ENCODE measurements around the gene TPRN.
A peak's percentile ranks its signal among the peaks of the same experiment; 100 is the strongest.

TPRN gene

DNA sequence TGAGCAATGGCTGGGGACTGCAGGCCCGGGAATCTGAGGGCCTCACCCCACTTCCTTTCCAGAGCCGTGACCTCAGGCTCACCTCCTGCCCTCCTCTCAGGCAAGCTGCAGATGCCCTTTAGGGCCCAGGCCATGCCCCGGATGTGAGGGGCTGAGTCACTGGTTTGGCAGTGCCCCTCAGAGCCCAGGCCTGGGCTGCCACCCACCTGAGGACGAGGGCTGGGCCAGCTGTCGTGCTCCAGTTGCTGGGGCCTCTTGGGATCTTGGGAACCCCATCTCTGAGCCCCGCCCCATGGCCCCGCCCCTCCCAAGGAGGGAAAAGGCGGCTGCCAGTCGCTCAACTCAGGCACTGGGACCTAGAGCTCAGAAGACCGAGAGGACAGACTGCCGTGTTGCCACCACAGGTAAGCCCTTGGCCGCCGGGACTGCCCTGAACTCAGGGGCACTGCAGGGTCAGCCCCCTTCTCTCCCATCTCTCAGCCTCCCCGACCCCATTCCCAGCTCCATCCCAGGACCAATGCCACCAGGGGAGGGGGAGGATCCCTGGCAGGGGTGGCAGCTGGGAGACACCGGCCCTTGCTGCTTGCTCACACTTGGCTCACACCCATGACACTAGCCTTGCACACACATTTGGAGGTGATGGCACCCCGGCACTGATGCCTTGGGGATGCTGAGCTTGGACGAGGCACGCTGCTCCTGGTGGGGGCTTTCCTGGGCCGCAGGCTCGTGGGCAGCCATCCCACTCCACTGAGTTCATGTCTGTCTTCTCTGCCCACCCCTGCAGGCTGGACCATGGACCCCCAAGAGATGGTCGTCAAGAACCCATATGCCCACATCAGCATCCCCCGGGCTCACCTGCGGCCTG is 24.5 kb upstream of the TPRN start, which contains the start of gene CYSRT1:
TSS of gene CYSRT1 (plus strand) at position 345 of the 865 bp plus-strand sequence. CDS start at position 793, 448 bp downstream.
- no peak for ATAC-seq

DNA sequence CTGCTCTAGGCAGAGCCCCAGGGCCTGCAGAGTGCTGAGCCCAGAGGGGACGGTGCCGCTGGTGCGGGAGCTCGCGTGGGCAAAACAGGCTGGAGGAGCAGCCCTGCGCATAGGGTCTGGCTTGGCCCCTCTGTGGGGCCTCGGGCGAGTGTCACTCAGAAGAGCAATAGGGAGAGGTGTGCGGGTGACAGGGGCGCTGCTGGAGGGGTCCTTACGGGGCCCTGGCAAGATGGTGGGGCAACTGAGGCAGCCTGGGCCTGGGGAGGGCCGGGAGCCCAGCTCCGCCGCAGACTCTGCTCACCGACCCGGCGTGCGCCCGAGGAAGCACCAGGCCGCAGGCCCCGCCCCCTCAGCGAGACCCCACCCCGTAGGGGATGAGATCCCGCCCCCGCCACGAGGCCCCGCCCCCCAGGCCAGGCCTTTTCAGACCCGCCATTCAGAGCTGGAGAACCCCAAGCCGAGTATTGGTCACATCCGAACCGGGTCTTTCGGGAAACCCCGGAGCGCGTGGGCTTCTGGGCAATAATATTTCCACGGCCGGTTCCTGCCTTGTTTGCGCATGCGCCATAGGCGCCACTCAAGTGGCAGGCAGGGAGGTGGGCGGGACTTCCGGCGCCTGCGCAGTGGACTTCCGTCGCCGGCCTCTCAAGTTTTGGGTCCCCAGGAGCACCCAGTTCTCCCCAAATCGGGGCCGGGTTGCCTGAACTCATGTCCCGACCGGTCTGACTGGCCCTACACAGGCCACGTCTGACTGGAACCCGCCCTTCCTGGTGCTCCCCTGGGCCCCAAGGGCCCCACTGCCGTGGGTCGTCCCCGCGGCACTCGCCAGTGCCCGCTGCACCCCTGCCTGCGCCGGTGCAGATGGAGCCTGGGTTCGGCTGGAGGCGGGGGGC is 22.8 kb upstream of the TPRN start:
- ATAC-seq = peak; percentile 91

DNA sequence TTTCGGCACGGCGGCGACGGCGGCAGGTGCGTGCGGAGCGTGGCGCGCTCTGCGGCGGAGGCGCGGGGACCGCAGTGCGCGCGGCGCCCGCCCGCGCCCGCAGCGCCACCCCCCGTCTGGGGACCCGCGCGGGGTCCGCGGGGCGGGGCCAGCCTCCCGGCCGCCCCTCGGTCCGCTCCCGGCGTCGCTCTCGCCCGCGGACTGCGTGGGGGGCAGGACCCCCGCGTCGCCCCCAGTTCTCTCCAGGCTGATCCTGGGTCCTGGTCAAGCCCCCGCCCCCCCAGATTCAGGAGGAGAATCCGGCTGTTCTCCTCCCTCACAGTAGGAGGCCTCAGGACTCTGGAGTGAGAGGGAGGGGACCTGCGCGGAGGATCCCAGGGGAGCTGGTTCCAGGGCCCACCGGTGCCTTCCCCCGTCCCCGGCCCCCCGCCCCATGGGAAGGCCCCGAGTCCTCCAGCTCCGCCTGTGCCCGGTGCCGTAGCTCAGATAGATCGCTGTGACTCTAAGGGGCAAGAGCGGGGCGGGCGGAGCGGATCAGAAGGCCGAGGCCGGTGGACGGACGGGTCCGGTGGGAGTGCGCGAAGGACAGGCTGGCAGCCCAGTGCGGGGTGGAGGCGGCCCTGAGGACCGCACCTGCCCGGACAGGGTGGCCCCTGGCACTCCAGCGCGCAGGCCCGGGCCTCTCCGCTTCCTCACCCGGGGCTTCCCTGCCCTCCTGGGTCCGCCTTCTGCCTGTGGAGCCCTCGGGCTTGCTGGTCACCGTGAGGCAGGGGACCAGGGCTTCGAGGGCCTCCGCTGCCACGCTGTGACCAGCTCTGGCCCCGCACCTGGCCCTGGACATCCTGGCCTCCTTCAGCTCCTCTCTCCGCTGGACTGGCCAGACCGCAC is 21.9 kb upstream of the TPRN start, which contains the start of gene RNF208:
TSS of gene RNF208 (minus strand) at position 51 of the 888 bp plus-strand sequence. CDS start 1,028 bp downstream, outside the sequence.
- no peak for ATAC-seq

DNA sequence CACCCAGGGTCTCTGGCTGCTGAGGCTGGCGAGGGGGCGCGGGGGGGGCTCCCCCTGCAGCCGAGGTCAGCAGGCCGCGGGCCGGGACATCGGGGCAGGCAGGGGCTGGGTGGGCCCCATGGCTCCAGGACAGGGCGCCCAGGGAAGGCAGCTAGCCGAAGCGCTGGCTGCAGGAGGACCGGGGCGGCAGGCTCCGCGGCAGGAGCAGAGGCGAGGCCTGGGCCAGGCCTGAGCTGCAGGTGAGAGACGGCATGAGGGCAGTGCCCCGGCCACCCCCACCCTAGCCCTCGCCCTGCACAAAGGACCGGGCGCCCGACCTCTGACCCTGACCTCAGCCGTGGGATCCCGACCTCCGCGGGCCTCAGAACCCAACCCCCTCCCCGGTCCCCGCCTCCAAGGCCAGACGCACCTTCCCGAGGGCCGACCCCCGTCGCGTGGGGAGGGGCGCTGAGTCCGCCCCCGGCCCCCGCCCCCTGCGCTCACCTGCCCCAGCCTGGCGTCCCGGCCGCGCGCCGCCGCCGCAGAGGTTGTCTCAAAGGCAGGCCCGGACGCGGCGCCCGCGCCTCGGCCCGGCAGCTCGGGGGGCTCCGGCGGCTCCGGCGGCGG is 21.1 kb upstream of the TPRN start:
- ATAC-seq = no peak

DNA sequence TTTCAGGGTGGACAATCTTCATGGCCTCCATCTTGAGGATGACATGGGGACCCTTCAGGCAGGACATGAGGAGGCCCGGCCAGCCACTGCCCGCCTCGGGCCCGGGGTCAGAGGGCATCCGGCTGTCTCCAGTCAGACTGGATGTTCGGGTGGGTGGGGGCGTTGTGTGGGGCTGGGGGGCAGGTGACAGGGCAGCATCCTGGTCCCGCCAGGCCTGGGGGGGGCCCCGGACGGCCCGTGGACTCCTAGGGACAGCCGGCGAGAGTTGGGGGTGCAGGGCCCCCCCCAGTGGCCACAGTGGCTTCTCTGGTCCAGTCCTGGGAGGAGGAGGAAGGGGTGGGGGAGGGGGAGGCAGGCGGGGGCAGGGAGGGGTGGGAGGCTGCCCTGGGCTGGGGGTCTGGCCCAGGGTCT is 20.6 kb upstream of the TPRN start:
- ATAC-seq = no peak

DNA sequence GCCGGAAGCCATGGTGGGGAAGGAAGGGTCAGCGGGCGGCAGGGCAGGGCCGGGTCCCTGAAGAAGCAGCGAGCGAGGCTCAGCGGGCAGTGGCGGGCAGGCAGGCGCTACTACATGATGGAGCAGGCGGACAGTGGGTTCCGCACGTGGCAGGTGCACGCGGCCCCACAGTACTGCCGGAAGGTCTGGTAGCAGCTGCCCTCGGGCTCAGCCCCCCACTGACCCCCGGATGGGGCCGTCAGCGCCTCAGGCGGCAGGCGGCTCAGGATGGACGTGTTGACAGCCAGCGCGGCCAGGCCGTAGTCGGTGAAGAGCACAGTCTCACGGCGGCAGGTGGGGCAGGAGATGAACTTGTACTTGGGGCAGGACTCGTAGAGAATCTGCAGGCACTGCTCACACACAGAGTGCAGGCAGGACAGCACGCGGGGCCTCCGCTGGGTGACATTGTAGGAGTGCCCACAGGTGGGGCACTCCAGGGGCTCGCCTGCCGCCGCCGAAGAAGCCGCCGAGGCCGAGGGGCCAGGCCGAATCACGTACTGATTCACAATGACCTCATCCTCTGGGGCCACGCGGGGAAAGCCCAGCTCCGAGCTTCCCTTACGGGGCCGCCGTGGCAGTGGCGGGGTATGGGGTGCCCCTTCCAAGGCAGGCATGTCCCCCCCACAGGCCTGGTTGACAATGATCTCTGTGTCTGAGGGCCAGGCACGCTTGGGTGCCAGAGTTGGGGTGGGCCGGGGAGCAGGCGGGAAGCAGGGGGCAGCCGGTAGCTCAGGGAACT is 20.0 kb upstream of the TPRN start:
- ATAC-seq = no peak

DNA sequence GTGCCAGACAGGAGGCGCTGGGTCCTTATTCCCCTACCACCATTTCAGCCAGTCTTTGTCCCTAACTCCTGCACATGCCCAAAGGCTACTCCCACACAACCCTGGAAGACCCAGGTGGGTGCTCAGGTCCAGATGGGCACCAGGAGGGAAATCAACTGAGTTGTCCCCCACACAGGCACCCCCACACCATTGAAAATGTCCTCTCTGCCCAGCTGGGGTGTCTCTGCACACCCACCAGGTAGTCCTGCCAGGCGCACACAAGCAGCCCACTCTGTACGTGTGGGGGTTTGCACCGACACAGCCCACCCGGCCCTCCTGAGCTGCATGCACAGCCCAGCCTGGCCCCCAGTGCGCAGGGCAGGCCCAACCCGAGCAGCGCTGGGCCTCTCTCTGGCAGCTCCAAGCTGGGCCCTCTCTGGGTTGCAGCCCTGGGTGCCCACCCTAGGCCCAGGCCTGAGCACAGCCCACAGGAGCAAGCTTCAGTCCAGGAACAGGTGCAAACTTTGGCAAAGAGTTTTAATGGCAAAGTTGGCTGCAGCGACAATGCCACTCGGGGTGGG is 19.3 kb upstream of the TPRN start:
- no peak for ATAC-seq

DNA sequence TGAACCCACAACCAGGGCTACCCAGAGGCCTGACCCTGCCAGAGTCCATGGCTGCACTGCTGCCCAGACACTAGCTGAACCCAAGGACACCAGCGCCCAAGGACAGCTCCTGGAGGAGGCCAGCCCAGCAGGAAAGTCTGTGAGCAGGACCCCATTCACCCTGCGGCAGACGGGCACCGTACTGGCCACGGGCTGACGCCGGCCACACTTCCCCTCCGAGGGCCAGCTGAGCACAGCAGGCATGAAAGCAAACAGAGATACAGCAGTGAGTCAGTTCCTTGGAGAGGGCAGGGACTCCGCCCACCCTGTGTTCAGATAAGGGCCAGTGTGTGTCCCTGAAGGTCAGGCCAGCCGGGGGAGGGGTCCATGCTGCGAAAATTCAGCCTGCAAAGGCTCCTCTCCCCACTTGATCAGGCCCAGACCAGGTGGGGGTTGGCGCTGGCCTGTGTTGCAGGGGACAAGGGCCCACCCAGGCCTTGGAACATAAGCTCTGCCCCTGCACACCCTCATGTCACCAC is 18.3 kb upstream of the TPRN start:
- ATAC-seq = no peak

DNA sequence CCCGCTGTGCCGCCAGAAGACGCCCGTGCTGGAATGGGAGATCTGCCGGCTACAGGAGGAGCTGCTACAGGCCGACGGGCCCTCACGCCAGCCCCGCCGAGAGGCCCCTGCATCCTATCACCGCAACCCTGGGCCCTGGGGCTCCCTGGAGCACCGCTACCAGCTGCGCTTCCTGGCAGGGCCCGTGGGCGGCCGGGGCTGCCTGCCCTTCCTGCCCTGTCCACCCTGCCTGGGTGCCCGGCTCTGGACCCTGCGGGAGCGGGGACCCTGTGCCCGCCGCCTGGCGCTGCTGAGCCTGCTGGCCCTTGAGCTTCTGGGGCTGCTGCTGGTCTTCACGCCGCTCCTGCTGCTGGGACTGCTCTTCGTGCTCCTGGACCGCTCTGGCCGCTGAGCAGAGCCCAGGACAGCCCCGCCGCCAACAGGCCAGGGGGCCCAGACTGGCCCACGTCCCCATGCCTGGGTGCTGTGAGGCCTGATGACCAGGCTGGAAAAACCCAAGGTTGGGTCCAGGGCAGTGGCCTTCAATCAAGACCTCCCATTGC is 17.7 kb upstream of the TPRN start:
- ATAC-seq = no peak

DNA sequence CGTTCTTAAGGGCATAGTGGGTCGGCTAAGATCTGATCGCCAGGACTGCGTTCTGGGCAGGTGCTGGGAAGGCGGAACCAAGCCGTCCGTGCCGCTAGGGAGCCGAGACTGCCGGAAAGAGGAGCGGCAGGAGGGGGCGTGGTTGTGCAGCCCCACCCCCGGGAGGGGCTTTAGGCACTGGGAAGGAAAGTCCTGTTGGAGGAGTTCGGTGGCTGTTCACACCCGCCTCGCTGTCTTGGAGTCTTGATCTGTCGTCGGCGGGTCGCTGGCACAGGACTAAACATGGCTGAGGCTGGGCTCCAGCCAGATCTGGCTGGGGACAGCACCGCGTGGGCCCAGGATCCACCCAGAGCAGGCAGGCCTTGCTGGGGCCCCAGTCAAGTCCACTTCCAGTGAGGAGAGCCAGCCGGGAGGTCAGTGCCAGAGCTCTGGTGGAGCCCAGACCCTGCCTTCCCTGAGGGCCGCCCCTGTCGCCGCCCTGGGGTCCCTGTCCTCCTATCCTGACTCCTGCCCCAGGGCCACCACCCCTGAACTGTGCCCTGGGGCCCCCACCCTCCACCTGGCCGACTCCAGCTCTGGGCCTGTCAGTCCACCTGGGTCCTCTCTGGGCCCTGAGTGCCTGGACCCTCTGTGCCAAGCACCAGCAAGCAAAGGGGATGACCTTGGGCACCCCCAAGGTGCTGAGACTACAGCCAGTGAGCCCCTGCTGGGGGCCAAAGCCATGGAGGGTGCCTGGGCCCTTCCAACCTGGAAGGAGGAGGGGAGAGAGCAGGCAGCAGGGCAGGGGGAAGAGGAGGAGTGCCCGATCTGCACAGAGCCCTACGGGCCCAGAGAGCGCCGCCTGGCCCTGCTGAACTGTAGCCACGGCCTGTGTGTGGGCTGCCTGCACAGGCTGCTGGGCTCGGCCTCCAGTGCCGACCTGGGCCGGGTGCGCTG is 17.0 kb upstream of the TPRN start:
- no peak for ATAC-seq

DNA sequence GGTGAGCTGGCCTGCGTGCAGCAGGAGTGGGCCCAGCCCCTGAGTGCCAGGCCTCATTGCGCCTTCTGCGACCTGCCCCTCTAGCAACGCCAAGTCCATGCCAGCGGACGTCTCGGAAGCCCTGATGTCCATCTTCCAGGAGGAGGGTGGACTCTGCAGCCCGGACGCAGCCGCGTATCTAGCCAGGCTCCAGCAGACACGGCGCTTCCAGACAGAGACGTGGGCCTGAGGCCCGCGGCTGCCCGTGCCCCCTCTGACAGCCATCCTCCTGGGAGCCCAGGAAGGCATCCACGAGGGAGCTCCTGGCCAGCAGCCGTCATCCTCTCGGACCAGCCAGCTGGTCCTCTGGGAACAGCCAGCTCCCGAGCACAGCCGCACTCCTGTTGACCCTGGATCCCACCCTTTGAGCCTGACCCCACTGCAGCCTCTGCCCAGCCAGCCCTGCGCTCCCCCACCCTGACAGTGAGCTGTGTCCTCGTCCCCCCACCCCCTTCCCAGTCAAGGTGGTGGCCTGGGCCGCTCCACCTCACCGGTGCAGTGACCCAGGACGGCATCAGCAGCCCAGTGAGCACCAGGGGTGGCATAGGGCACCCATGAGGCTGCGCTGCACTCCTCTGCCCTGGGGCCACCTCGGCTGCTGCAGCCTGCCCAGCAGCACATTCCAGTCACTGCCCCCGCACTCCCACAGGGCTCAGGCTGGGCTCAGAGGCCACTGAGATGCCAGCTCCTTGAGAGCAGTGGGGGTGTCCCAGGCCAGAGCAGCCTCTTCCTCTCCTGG is 15.8 kb upstream of the TPRN start:
- ATAC-seq = no peak

DNA sequence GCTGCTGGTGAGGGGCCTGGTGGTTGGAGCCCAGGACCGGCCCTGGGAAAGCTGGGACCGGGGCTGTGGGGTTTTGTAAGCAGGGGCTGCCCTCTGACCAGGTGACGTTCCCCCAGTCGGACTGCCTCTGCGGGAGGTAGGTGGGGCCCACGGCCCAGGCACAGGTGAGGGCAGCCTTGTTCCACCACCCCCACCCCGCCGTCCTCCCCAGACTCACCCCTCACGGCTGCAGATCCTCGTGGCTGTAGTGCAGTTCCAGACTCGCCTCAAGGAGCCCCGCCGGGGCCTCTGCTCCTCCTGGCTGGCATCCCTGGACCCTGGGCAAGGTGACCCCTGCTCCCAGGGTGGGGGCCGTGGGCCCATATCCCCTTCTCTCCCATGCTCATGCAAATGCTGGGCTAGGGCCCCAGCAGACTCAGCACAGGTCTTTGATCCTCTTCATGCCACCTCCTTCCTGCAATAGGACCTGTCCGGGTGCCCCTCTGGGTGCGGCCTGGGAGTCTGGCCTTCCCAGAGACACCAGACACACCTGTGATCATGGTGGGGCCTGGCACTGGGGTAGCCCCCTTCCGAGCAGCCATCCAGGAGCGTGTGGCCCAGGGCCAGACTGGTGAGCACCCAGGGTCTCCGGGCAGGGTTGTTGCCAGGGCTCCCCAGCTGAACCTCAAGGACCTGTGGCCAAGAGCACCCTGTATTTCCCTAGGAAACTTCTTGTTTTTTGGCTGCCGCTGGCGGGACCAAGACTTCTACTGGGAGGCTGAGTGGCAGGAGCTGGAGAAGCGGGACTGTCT is 14.8 kb upstream of the TPRN start:
- no peak for ATAC-seq

DNA sequence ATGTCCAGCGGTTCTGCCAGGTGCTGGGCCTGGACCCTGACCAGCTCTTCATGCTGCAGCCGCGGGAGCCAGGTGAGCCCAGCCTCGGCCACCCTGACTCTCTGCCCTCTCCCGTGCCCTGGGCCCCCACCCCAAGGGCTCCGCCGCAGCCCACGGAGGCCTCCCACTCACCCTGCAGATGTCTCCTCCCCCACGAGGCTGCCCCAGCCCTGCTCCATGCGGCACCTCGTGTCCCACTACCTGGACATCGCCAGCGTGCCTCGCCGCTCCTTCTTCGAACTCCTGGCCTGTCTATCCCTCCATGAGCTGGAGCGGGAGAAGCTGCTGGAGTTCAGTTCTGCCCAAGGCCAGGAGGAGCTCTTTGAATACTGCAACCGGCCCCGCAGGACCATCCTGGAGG is 14.1 kb upstream of the TPRN start:
- ATAC-seq = no peak

DNA sequence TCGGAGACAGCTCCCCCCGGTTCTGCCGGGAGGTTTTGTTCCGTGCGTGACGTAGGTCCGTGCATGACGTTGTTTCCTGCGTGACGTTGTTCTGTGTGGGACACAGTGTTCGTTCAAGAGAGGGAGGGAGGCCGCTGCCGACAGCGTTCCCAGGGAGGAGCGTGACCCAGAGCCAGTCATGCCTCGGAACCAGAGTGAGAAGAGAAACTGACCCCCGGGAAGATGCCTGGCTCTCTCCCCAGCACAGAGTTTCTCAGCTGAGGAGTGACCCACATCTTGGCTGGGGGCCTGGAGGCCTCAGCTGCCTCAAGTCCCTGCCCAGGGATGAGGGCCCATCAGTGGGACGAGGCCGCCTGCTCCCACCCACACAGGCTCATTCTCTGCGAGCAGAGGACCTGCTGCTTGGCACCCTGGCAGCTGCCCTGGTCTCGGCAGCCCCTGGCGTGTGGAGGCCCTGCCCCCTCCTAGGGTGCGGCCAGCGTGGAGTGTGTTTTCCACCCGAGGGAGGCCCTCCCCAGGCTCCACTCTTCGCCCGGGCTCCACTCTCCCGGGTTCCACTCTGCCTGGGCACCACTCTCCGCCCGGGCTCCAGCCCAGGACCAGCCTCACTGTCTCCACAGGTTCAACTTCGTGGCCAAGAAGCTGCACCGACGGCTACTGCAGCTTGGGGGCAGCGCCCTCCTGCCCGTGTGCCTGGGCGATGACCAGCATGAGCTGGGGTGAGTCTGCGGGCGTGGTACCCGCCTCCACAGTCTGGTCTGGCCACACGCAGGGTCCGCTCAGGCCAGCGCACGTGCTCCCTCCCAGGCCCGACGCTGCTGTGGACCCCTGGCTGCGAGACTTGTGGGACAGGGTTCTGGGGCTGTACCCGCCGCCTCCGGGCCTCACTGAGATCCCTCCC is 12.9 kb upstream of the TPRN start:
- no peak for ATAC-seq

DNA sequence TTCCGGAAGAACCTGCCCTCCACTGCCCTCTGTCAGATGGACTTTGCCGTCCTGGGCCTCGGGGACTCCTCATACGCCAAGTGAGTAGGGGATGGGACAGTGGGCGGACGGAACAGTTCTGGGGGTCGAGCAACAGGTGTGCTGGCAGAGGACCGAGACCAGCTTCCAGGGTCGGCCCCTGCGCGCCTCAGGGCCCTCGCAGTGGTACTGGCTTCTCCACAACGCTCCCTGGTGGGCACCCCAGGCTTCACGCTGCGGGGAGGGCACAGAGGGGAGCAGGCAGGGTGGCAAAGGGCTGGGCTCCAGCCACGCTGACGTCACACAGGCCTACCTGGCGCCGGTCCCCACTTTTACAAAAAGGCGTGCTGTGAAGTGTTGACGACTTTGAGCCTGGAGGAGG is 12.0 kb upstream of the TPRN start:
- no peak for ATAC-seq

DNA sequence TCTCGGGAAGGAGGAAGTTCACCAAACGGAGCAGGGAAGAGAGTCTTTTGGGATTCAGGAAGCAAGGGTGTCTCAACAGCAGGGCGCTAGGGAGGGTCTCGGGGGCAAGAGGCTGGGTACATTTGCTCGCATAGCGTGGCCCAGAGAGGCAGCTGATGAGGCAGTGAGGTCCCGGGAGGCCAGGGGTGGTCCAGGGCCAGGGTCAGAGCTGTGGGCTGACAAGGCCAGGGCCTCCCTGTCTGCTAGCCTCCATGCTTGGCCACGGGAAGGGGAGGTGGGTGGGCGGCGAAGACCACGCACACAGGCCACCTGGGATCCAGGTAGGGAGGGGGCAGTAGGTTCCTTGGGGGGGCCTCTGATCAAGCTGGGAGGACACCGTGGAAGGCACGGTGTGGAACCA is 11.0 kb upstream of the TPRN start:
- no peak for ATAC-seq
